ENCODE results near the gene GNG11.
"Not testable (repeated sequence)": the region's sequence is repeated elsewhere in the genome, so short reads cannot be mapped to it uniquely, and the experiment has no call there.

The GNG11 gene

GRCh38 chr7:93911661-93912060 is 9.9 kb upstream of the GNG11 start:
- not testable (repeated sequence) for DNase-seq (ENCODE audit: low read depth in 2 of 2)

- no peak for DNase-seq (ENCODE audit: low read depth in 2 of 2)
Measured at GRCh38 chr7:93913197-93913596, 8.3 kb upstream of the GNG11 start.

GRCh38 chr7:93914581-93915066 is 6.9 kb upstream of the GNG11 start:
- no peak for DNase-seq (ENCODE audit: low read depth in 2 of 2)

DNA sequence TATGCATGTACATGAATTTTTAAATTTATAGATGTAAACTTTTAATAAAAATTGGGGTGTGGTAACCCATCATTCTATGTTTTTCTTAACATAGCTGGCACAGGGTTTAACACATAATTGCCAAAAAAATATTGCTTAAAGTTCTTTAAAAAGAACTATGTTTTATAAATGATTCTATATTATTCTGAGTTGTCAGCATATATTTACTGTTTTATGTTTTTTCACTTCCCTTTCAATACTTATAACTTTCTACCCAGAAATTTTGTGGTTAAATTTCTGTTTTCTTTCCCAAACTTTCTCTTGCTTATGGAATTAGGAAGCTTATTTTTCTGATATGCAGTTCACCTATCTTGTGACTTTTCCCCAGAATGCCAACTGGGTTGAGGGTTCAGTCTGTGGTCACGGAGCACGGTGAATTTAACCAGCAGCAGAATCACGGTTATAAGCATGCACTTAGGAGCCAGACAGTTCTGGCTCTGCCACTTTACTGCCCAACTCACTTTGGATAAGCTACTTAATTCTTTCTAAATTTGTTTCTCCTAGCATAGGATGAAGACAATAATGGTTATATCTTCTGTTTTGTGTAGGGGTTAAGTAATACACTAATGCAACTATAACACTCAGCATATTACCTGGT is 6.2 kb upstream of the GNG11 start:
- DNase-seq (ENCODE audit: low read depth in 2 of 2), result not testable (repeated sequence)

GRCh38 chr7:93915888-93916287 is 5.6 kb upstream of the GNG11 start:
- DNase-seq (ENCODE audit: low read depth in 2 of 2), result not testable (repeated sequence)

- not testable (repeated sequence) for DNase-seq (ENCODE audit: low read depth in 2 of 2)
Measured at GRCh38 chr7:93916315-93916714, 5.2 kb upstream of the GNG11 start.

DNA sequence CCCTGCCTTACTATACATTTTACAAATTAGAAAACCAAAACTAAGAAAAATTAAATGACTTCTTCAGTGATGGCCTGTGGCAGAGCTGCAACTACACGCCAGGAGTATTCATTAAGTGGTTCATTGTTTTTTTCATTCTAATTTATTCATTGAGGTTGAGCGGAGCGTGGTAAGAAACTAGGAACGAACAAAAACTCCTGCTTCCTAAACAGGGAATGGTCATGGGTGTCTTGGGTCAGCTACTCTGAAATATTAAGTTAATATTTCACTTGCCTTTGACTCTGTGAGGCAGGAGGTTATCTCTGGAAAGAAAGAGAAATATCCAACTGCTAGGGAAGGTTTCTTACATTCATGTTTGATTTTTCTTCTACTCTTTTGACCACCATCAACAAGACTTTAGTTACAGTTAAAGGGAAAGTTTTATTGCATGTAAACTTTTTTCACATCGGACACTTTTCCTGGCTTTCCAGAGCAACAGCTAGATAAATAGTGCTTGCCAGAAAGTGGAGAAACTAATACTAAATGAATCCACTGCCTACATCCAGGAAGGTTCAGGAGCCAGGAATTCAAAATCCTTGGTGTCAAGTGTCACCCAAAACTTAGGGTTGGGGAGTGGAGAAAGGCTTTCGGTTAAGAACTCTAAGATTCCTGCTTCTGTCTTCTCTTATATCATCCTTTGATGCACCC is 896 bp upstream of the GNG11 start:
- DNase-seq (ENCODE audit: low read depth in 2 of 2), result no peak

DNA sequence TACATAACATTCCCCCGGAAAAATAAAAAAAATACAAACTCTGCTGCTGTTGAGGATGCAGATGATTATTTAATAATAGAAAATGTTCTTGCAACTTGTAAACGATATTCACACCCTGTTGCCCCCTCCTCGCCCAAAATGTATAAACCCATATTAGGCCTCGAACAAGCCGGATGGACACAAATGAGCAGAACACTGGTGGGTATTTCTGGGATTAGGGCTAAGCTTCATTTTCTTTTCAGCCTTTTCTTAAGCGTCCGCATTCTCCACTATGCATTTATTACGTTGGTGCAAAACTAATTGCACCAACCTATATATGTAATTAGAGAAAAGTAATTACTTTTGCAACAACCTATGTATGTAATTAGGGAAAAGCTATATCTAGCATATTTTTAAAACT is 349 bp upstream of the GNG11 start:
- no peak for DNase-seq (ENCODE audit: low read depth in 2 of 2)

- no peak for DNase-seq (ENCODE audit: low read depth in 2 of 2)
Measured at GRCh38 chr7:93923296-93923695, 1.8 kb downstream of the GNG11 start.

- DNase-seq (ENCODE audit: low read depth in 2 of 2), result no peak
Measured at GRCh38 chr7:93923942-93924341, 2.4 kb downstream of the GNG11 start.

- no peak for DNase-seq (ENCODE audit: low read depth in 2 of 2)
Measured at GRCh38 chr7:93926800-93927199, 5.3 kb downstream of the GNG11 start.

DNA sequence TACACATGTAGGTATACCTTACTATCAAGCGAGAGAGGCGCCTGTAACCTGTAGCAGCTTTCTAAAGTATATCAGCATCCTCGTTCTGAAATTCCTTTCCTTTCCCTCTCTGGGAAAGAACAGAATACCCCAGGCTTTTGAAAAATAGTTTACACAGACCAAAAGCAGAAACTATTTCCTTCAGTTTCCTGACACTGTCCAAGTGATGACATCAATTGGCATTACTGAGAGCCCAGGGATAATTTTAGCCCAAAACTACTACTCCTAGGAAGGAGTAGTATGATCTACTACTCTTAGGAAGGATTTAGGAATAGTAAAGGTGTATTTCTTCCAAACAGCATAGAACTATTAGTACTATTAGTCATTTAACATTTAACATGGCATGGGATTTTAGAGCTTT is 6.0 kb downstream of the GNG11 start:
- DNase-seq (ENCODE audit: low read depth in 2 of 2), result no peak

DNA sequence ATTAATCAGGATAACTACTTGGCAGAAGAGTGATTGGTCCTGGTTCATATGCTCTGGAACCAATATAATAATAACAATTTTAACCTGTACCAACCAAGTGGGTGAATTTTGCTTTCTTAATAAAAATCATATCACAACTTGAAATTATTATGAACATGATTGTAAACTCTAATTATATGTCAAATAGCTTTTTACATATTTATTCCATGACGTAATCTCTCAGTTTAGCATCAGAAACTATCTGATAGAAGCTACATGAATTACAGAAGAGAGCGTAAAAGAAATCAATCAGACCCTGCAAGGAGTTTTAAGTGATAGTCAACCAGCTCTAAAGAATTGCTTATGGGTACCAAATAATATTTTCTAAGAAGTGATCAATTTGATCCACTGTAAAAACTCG is 10.1 kb downstream of the GNG11 start:
- no peak for DNase-seq (ENCODE audit: low read depth in 2 of 2)

- DNase-seq (ENCODE audit: low read depth in 2 of 2), result no peak
Measured at GRCh38 chr7:93933156-93933555, 11.6 kb downstream of the GNG11 start.

DNA sequence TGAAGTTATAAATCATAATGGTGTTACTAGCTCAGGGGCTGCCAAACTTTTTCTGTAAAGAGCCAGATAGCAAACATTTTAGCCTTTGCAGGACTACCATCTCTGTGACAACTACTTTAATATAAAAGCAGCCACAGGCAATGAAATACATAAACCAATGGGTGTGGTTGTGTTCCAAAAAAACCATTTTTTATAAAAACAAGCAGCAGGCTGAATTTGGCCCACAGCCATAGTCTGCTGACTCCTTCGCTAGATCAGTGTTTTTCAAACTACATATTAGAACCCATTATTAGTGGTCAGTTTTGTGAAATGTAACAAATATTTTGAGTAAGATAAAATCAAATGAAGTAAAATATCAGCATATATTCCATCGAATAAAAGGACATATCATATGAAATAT is 13.6 kb downstream of the GNG11 start:
- DNase-seq (ENCODE audit: low read depth in 2 of 2), result no peak

- DNase-seq (ENCODE audit: low read depth in 2 of 2), result no peak
Measured at GRCh38 chr7:93937818-93938217, 16.3 kb downstream of the GNG11 start.

- DNase-seq (ENCODE audit: low read depth in 2 of 2), result no peak
Measured at GRCh38 chr7:93938293-93938692, 16.8 kb downstream of the GNG11 start.

- no peak for DNase-seq (ENCODE audit: low read depth in 2 of 2)
Measured at GRCh38 chr7:93941945-93942344, 20.4 kb downstream of the GNG11 start.

DNA sequence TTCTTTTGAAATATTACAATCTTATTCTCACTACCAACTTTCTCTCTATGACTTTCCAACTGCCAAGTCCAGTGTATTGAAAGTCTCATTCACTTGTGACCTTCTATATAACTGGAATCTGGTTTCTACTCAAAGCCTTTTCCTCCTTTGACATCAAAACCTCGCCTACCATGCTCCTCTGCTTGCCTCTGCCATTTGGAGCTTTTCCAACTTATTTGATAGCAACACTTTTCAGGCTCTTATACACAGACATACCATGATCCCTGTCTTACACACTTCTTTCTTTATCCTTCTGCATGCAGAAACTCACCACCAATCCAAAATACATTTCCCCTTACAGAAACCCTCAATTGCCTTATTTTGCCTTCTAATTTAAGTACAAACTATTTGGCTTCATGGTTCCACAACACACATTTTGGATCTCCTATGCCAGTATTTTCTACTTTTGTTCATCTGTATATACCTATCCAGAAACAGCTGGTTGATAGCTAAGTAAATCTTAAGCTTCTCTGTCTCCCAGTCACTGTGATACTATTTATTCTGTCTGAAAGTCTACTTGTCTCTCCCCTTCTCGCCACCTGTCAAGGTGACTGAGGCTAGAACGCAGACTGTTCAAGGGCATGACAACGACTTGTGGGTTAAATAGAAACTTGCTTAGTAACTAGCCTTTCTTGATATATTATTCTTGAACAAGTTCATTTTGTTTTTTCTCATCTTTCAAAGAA is 22.4 kb downstream of the GNG11 start:
- DNase-seq (ENCODE audit: low read depth in 2 of 2), result no peak

- no peak for DNase-seq (ENCODE audit: low read depth in 2 of 2)
Measured at GRCh38 chr7:93944673-93945072, 23.1 kb downstream of the GNG11 start.

DNA sequence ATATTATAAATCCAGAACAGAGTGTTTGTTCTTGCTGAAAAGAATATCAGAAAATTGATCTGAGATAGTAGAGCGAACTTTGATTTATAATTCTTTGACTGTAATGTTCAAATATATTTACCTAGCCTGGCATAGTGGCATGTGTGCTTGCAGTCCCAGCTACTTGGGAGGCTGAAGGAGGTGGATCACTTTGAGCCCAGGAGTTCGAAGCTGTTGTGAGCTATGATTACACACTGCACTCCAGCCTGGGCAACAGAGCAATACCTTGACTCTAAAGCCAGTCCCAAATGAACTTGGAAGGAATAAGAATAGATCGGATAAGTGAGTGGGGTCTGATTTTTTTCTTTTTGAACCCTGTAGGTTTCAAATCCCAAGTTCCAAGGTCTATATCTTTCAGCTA is 23.5 kb downstream of the GNG11 start:
- DNase-seq (ENCODE audit: low read depth in 2 of 2), result no peak

GRCh38 chr7:93945756-93946535 is 24.4 kb downstream of the GNG11 start:
- DNase-seq (ENCODE audit: low read depth in 2 of 2), result no peak

All from stimulated activated CD8-positive, alpha-beta memory T cell treated with anti-CD3 and anti-CD28 coated beads, Interleukin-7, amount 100 ng/mL, for 4 hours (primary cell).